Epithelial cell of proximal tubule (primary cell): ENCODE results near the gene NOTCH4. TPM values are rescaled to one million over a fixed set of nuclear protein-coding genes. Genes with fewer than 3 reads are reported as not detected.

Source experiments
- DNase-seq: peaks from one replicate; pipeline ENCODE4 v3.0.0-alpha.2; 2011; ENCODE audit warnings: low read depth
- H3K4me3 ChIP-seq: 2 replicates; pipeline ENCODE4 v1.5.1; 2011; ENCODE audit warnings: low read depth, mild to moderate bottlenecking, low read length
- CTCF ChIP-seq: conservative IDR thresholded peaks from 2 replicates; pipeline ENCODE4 v1.5.1; 2012; ENCODE audit warnings: low read depth, mild to moderate bottlenecking, low read length
- total RNA-seq: library from RNA; depleted of rRNA; stranded (reverse); fragments of >200 nt; gene quantifications from 2 replicates; pipeline ENCODE4 v1.2.3, GENCODE V29; 2015

The NOTCH4 gene
- total RNA-seq, 1 donor from 2014 or later: 3.3 TPM

GRCh38 chr6:32163559-32164258 lies 60.2 kb downstream of the NOTCH4 start:
- TF ChIP-seq CTCF: no peak
- no peak for DNase-seq
- H3K4me3 ChIP-seq: no peak overlapping the region

GRCh38 chr6:32158052-32158451 lies 65.8 kb downstream of the NOTCH4 start:
- no peak for TF ChIP-seq CTCF
- DNase-seq: no peak
- no peak overlapping the region for H3K4me3 ChIP-seq

- DNase-seq: no peak
- no peak overlapping the region for H3K4me3 ChIP-seq
- no peak for TF ChIP-seq CTCF
Observed at GRCh38 chr6:32156891-32157290, 67.0 kb downstream of the NOTCH4 start.

- peak; percentile 75 for TF ChIP-seq CTCF
- H3K4me3 ChIP-seq: peak overlapping the region; percentile 99
- no peak for DNase-seq
Observed at GRCh38 chr6:32154514-32155161, 69.2 kb downstream of the NOTCH4 start.

- TF ChIP-seq CTCF: peak; percentile 36
- H3K4me3 ChIP-seq: peak within 1 kb of the TSS; percentile 99
- no peak for DNase-seq
Observed at GRCh38 chr6:32153564-32154513, 70.0 kb downstream of the NOTCH4 start, which contains the start of gene PPT2. Gene PPT2 (plus strand): TSS chr6:32154141. CDS start chr6:32154595, 454 bp downstream.

GRCh38 chr6:32152769-32153563 lies 70.9 kb downstream of the NOTCH4 start:
- TF ChIP-seq CTCF: no peak
- no peak for DNase-seq
- peak overlapping the region; percentile 99 for H3K4me3 ChIP-seq
